Medulla oblongata (tissue), 1 donor: ENCODE measurements around the gene TULP4.

Source experiments
- DNase-seq: peaks from one replicate; pipeline ENCODE4 v3.0.0-alpha.2; 2015; ENCODE audit errors: extremely low spot score

The TULP4 gene

GRCh38 chr6:158416883-158417759 lies 104.9 kb downstream of the TULP4 start:
- no peak for DNase-seq

GRCh38 chr6:158417760-158418098 lies 105.5 kb downstream of the TULP4 start:
- peak; percentile 79 for DNase-seq

- no peak for DNase-seq
These were observed 106.2 kb downstream of the TULP4 start for GRCh38 chr6:158418501-158418900.

GRCh38 chr6:158419339-158419909 lies 107.2 kb downstream of the TULP4 start:
- no peak for DNase-seq

- DNase-seq, result no peak
These were observed 109.1 kb downstream of the TULP4 start for GRCh38 chr6:158421381-158421780.

GRCh38 chr6:158422629-158423238 lies 110.5 kb downstream of the TULP4 start:
- no peak for DNase-seq

- no peak for DNase-seq
These were observed 118.8 kb downstream of the TULP4 start for GRCh38 chr6:158431036-158431435.

GRCh38 chr6:158431560-158431959 lies 119.3 kb downstream of the TULP4 start:
- no peak for DNase-seq

- no peak for DNase-seq
These were observed 125.3 kb downstream of the TULP4 start for GRCh38 chr6:158437571-158437970.

- DNase-seq, result no peak
These were observed 126.0 kb downstream of the TULP4 start for GRCh38 chr6:158438226-158438625.

GRCh38 chr6:158439255-158439654 lies 127.0 kb downstream of the TULP4 start:
- no peak for DNase-seq

- DNase-seq, result peak; percentile 56
These were observed 129.5 kb downstream of the TULP4 start for GRCh38 chr6:158441716-158442215.

- DNase-seq, result no peak
These were observed 130.0 kb downstream of the TULP4 start for GRCh38 chr6:158442306-158442705.

- no peak for DNase-seq
These were observed 133.3 kb downstream of the TULP4 start for GRCh38 chr6:158445426-158446085.

GRCh38 chr6:158448856-158449255 lies 136.6 kb downstream of the TULP4 start:
- DNase-seq, result no peak

- DNase-seq, result no peak
These were observed 139.9 kb downstream of the TULP4 start for GRCh38 chr6:158452191-158452590.

GRCh38 chr6:158457131-158457530 lies 144.9 kb downstream of the TULP4 start:
- no peak for DNase-seq

- no peak for DNase-seq
These were observed 145.5 kb downstream of the TULP4 start for GRCh38 chr6:158457616-158458278.

GRCh38 chr6:158459726-158460125 lies 147.5 kb downstream of the TULP4 start:
- no peak for DNase-seq

- no peak for DNase-seq
These were observed 148.4 kb downstream of the TULP4 start for GRCh38 chr6:158460602-158461169.

- no peak for DNase-seq
These were observed 149.7 kb downstream of the TULP4 start for GRCh38 chr6:158461954-158462353.
